GM18873 (cell line): ENCODE measurements around the gene LAIR2.
"Not testable (repeated sequence)": the region's sequence is repeated elsewhere in the genome, so short reads cannot be mapped to it uniquely, and the experiment has no call there.

Experiments used
- ATAC-seq: cut with Tn5 transposase; IDR thresholded peaks from one replicate; pipeline ENCODE4 v1.9.1; 2021; ENCODE audit warnings: mild to moderate bottlenecking, moderate library complexity, moderate number of reproducible peaks; ENCODE audit not compliant: unreplicated experiment, low FRiP score

The LAIR2 gene

DNA sequence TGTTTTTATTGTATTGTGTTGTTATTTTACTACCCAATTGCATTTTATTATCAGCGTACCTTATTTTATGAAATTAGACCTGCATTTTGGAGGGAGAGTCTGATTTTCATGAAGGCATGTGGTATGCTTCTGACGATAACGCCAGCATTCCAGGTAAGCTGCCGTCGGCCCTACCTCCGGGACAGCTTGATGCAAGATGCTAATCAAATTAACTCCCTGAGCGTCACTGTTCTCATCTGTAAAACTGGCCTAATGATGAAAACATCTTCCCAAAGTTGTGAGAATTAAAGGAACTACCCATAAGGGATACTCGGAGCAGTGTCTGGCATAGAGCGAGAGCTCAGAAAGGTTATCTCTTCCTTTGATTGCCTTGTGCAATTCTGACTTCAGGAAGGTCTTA lies 12.9 kb upstream of the LAIR2 start:
- no peak for ATAC-seq

DNA sequence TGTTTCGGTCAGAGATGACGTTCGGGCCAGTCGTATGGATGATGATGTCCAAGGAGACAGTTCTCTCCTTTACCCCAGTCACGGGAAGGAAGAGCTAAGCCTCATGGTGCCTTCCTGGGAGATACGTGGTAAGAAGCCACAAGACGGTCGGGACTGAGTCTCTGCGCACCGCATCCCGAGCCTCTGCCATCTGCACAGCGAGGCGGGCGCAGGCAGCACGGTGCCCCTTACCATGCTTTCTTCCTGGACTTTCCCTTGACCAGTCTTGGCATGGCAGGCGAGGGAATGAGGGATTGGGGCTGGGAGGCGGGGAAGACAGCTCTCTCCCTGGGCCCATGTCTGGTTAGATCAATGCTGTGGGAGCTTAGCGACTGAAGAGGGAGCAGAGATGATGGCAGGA lies 10.1 kb upstream of the LAIR2 start:
- ATAC-seq = no peak

DNA sequence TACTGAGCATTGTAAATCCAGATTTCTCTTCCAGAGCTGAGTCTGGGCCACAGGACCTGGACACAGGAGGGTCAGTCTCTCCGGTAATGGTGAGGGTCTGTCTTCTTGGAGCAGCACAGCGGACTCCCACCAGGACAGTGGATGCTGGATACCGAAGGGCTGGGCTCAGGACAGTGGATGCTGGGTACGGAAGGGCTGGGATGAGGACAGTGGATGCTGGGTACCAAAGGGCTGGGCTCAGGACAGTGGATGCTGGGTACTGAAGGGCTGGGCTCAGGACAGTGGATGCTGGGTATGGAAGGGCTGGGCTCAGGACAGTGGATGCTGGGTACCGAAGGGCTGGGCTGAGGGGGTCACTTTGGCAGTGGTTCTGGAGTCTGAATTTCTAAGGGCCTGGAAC lies 9.6 kb upstream of the LAIR2 start:
- ATAC-seq = not testable (repeated sequence)

DNA sequence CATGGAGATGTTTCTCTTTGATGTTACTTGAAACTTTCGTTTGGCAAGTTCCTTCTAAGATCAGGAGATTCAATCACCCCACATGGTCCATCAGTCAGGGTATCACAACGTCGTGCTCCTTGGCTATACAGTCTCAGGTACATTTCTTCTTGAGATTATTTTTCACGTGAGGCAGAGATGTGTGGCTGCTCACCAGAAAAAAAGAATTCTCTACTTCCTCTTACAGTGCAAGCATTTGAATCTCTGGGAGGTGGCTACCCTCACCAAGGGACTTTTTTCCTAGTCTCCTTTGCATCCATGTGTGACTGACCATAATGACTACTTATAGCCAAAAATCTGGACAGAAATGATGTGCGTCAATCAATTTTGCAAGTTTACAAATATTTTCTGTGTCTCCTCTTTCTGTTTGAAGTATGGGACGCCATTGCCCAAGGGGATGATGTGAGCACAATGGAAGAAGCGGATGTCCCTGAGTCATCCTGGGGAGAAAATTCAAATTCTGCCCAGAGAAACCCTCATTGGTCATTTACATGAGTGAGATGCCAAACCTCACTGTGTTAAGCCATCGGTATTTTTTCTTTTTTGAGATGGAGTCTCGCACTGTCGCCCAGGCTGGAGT lies 8.6 kb upstream of the LAIR2 start:
- no peak for ATAC-seq

DNA sequence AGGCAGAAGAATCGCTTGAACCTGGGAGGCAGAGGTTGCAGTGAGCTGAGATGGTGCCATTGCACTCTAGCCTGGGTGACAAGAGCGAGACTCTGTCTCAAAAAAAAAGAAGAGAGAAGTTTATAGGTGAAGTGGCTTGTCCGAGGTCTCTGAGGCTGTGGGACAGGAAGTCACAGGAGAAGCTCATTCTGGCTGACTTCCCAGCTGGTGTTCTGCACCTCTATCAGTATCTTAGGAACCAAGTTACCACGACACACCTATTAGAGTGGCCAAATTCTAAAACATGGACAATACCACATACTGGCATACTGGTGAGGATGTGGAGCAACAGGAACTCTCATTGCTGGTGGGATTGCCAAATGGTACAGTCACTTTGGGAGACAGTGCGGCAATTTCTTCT lies 7.3 kb upstream of the LAIR2 start:
- not testable (repeated sequence) for ATAC-seq

DNA sequence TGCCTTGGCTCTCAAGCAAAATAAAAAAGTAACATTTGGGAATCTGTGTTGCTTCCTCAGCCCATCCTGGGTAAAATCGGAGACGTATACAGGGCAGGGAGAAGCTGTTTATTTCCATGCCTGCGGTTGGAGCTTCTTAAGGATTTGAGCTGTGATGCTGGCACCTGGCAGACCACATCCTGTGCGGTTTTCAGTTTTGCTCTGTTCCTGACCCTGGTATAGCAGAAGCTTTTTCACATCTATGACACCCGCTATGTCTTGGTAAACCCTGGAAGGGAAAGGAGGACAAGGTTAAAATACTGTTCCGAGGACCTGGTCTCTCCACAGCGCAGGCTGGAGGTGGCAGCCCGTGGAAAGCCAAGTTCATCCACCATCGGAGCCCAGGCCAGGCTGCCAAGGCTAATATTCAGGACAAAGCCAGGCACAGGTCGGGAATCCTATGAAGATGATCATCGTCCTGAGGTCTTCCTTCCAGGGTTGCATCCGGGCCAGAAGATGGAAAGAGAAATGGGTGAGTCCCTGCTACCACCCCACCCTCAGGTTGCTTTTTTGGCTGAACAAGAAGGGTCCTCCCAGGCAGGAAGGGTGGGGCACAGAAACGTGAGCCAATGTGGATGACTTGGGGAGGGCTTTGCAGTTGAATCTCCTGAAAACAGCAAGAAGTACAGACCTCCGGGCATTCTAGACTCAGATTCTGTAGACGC lies 4.7 kb upstream of the LAIR2 start:
- ATAC-seq = not testable (repeated sequence)

DNA sequence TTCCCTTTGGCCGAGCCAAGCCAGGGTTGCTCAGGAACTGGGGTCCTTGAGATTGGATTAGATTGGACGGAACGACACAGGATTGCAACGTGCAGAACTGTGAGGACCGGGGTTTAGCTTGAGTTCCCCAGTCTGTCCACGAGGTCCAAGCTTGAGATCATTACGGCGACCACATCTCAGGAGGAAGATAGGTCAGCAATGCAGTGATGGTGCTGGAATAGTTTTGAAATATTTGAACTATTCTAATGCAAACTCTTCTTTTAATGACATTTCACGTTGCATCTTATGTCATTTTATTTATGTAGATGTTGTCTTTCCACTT lies 4.2 kb upstream of the LAIR2 start:
- not testable (repeated sequence) for ATAC-seq

DNA sequence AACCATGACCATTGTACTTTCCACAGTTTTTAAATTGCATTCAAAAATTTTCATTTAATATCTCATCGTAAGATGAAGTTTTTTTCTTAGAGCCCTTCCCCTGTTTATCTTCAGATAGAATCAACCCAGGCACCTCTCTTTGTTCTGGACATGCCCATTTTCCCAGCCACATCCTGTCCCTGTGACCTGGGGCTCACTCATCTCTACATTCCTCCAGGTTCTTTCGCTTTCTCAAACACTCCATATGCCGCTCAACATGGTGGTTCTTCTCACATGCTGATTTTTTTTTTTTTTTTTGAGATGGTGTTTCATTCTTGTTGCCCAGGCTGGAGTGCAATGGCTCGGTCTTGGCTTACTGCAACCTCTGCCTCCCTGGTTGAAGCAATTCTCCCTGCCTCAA lies 2.9 kb downstream of the LAIR2 start:
- ATAC-seq = not testable (repeated sequence)

DNA sequence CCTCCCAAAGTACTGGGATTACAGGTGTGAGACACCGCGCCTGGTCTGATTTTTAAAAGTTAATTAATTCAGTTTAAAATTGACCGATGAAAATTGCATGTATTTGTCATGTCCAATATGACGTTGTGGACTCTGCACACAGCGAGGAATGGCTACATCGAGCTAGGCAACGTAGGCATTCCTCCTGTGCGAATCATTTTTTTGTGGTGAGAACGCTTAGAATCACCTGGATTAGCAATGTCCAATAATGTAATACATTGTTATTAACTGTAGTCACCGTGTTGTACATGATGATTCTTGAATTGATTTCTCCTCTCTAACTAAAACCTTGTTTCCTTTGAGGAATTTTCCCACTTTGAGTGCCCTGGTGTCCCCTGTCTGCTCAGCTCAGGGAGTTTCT lies 3.4 kb downstream of the LAIR2 start:
- ATAC-seq = no peak

DNA sequence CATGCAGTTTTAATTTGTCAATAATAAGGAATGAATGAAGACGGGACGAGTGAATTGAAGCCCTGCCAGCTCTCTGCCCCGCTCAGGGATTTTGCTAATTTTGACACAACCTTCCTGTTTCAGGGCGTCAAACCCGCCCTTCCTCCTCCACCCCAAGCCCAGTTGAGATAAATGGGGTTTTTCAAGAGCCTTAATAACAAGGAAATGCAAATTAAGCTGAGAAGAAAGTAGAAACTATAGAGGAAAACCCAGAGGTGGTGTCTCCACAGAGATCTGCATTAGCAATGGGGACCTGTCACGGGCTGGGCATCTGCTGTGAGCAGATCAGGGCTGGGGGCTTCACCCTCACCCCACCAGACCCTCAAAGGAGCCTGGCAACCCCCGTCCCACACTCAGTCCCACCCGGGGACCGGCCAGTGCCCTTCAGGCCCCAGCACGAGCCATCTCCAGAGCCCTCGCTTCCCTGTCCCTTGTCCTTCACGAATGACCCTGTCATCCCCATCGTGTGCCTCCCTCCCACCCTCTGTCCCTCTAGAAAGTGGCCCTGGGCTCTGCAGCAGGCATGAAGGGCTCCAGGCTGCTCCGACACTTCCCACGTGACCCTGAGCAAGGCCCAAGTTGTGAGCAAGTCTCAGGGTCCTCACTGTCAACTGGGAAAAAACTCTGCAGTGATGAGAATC lies 4.5 kb downstream of the LAIR2 start:
- ATAC-seq = not testable (repeated sequence)

DNA sequence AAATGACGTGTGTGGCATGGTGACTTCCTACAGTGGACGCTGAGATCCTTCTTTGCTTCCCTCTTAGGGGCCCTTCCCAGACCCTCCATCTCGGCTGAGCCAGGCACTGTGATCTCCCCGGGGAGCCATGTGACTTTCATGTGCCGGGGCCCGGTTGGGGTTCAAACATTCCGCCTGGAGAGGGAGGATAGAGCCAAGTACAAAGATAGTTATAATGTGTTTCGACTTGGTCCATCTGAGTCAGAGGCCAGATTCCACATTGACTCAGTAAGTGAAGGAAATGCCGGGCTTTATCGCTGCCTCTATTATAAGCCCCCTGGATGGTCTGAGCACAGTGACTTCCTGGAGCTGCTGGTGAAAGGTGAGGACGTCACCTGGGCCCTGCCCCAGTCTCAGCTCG lies 5.2 kb downstream of the LAIR2 start:
- ATAC-seq = no peak

DNA sequence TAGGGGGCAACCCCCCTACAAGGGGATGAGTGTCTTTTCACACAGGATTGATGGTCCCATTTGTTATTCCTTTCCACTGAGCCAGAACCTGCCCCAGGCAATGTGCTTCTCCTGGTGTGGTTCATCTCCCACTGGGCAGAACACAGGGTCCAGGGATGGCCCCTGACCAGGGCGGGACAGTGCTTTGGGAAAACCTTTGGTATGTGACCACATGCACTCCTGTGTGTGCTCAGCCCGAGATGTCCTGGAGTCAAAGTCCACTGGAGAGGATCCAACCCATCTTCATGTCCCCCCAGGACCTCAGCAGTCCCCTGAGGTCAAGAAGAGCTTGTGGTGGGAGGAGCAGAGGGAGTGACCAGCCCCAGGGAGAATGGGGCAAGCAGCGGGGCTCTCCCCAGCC lies 5.9 kb downstream of the LAIR2 start:
- ATAC-seq = not testable (repeated sequence)

DNA sequence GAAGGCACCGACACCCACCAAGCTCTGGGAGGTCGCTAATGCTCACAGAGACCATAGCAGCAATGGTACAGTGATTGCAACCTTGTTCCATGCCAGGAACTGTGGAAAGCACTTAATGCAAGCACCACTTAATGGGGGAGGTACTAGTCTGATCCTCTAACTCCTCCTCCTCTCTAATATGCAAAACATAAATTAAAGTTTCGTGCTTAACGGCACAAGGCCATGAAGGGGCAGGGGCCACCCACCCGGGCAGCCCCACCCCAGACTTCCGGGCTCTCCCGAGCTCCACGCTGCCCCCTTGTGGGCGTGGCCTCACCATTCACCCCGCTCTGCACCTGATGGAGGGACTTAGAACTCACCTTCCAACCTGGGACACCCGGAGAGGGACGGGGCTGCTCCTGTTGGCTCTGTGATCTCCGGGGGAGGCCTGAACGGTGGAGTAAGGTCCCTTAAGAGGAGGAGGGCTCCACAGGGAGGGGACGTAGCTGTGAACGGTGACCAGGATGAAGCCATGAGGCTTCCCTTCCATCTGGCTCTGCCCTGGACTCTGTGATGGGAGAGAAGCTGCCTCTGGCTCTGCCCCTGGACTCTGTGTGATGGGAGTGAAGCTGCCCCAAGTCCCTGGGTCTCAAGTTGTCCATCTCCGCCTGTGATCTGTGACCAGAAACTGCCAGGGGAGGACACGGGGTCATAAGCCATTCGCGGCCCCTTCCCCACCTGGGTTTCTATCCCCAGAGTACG lies 6.7 kb downstream of the LAIR2 start:
- not testable (repeated sequence) for ATAC-seq

DNA sequence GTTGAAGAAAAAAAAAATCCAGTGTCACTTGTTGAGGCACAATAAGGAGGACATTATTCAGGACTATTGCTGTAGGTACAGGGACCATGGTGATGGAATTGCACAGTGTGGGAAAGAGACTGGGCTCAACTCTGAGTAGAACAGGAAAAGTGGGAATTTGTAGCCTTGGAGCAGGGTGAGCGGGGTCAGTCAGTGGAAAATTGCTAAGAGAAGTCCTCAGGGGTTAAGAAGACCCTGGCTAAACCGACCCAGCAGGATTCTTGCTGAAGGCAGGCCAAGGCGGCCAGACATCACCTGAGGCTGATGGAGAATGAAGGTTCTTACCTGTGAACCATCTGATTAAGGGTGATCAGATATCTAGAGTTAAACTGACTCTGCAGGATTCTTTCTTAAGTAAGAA lies 12.5 kb downstream of the LAIR2 start:
- no peak for ATAC-seq

DNA sequence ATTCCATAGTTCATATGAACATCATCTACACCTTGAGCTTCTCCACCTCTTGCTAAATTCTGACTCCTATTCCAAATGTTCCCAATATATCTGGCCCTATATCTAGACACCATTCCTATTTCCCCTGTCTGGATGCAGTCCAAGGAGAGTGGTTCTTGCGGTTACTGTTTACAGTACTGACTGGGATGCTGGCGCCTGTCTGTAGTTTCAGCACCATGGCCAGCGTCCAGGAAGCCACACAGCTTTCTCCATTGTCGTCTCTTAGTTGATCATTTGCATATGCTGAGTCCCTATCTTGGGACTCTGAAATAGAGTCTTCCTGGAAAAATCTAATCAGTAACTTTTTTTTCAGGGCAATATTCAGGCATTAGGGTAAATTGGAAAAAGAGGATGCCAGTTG lies 14.9 kb downstream of the LAIR2 start:
- ATAC-seq = no peak

DNA sequence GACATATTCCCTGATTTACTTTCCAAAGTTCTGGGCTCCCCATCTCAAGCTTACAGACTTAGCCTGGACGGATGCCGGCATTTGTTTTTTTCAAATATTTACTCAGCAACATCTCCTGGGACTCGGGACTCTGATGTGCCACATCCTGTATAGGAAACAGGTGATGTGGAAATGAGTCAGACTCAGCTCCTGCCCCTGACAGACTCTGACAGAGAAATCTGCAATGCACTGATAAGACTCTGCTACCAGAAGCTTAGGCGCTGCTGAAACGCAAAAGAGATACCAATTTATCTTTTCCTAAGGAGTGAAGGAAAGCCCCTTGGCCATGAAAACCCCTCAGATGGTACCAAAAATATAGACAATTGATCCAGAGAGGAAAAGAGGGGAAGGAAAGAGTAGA lies 16.2 kb downstream of the LAIR2 start:
- peak; percentile 40 for ATAC-seq

DNA sequence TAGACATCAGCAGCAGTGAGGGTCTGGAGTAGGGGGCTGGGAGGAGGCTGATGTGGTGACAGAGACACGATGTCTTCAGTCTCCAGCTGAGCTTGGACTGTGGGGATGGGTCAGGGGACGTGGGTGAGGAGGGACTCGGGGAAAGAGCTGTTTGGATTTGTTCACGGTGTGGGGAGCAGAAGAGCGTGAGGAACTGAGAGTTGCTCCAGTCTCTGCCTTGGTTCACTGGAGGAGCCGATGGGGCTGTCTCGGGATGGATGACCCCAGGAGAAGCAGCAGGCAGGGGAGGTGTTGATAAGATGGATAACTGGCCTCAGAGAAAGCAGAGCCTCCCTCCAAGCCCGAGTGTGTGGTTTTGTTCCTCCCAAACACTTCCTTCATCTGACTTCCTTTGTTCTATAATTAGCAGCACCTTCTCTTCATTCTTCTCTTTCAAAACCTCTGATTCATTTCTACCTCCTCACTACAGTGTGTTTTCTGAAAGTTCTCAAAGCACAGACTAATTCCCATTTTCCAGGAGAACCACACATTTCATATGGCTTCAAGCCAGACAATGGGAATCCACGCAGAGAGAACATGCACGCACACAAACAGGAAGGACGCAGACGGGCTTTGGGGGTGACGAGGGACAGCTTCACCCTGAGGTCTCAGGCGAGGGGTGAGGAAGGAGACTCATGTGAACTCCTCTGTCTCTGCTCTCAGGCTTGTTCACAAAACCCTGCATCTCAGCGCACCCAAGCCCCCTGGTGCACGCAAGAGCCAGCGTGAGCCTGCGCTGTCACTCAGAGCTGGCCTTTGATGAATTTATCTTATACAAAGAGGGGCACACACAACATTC lies 18.6 kb downstream of the LAIR2 start:
- no peak for ATAC-seq

DNA sequence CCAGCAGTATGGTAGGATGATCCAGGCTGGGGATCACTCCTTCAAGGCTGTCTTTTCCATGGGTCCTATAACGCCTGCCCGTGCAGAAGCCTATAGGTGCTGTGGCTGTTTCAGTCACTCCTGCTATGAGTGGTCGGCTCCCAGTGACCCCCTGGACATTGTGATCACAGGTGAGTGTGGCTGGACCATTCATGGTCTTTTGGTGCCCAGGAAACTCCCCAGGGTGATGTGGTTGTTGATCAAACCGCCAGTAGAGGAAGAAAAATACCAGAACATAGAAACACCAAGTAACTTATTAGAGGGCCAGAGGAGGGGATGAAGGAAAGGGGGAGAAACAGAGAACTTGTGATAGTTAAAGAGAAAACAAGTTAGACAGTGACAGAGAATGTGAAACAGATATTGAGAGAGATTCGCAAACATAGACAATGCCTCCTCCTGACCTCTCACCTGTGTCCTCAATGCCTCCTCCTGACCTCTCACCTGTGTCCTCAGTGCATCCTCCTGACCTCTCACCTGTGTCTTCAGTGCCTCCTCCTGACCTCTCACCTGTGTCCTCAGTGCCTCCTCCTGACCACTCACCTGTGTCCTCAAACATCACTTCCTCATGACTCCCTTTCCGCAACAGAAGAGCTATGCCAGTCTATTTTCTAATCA lies 19.4 kb downstream of the LAIR2 start:
- no peak for ATAC-seq

DNA sequence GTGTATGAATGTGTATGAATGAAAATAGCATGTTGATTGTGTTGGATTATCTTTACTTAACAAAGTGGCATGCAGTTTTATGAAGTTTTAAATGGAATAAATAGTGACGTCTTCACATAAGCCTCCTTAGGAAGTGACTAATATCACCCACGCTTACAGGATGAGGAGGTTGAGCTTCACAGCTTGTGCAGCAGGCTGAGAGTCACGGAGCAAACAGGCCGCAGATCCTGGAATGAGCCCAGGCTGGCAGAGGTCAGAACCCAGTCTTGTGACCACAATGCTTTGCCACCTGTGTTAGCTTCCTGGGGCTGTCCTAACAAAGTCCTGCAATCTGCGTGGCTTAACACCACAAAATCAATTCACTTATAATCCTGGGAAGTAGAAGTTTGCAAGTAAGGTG lies 20.8 kb downstream of the LAIR2 start:
- no peak for ATAC-seq

DNA sequence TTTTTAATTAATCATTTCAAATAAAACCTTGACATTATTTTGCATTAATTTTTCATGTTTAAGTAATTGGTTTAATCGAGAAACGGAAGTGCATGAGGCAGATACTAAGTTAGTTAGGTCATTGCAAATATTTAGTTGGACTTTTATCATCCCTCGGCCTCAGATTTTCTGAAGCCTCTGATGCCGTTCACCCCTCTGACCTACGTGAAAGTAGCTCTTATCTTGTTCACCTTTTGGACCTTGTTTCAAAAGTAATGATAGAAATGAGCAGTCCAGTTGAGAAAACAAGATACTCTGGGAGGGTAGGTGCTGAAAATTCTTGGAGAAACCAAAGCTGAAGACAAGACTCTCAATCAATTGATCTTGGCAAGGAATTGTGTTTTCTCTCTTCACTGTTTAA lies 23.0 kb downstream of the LAIR2 start:
- ATAC-seq = no peak
